ENCODE results near the gene CCNA2.

- TF ChIP-seq, protein P1, sequence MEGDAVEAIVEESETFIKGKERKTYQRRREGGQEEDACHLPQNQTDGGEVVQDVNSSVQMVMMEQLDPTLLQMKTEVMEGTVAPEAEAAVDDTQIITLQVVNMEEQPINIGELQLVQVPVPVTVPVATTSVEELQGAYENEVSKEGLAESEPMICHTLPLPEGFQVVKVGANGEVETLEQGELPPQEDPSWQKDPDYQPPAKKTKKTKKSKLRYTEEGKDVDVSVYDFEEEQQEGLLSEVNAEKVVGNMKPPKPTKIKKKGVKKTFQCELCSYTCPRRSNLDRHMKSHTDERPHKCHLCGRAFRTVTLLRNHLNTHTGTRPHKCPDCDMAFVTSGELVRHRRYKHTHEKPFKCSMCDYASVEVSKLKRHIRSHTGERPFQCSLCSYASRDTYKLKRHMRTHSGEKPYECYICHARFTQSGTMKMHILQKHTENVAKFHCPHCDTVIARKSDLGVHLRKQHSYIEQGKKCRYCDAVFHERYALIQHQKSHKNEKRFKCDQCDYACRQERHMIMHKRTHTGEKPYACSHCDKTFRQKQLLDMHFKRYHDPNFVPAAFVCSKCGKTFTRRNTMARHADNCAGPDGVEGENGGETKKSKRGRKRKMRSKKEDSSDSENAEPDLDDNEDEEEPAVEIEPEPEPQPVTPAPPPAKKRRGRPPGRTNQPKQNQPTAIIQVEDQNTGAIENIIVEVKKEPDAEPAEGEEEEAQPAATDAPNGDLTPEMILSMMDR (conservative IDR thresholded peaks at IDR 0.05): no peak
- TF ChIP-seq ZFX (IDR thresholded peaks at IDR 0.05): no peak
These were observed 4.2 kb upstream of the CCNA2 start for GRCh38 chr4:121827853-121828252.

All from C4-2B (cell line).